Aorta (tissue), 5 donors: ENCODE measurements around the gene OR4S1. TPM values are rescaled to one million over a fixed set of nuclear protein-coding genes. Genes with fewer than 3 reads are reported as not detected.
"Not testable (repeated sequence)": the region's sequence is repeated elsewhere in the genome, so short reads cannot be mapped to it uniquely, and the experiment has no call there.

ENCODE experiments used
- ATAC-seq: fragments of 200-7000 bp; cut with Tn5 transposase; one replicate; pipeline ENCODE4 v1.9.1; 2022; ENCODE audit warnings: moderate library complexity; ENCODE audit not compliant: low FRiP score
- DNase-seq, 2 donors: peaks; one replicate each; pipeline ENCODE4 v3.0.0-alpha.2; 2020
- H3K27ac ChIP-seq, 2 donors: one replicate each; pipeline ENCODE4 v1.5.1; 2013; ENCODE audit warnings: low read length in 2 of 2, mild to moderate bottlenecking in 2 of 2, moderate library complexity in 2 of 2, control low read depth in 1 of 2, inconsistent platforms in 1 of 2, low read depth in 1 of 2
- H3K27me3 ChIP-seq, 2 donors: one replicate each; pipeline ENCODE4 v1.6.1; 2013; ENCODE audit warnings: control low read depth in 1 of 2, low read length in 1 of 2, mild to moderate bottlenecking in 1 of 2, moderate library complexity in 1 of 2; ENCODE audit not compliant: insufficient read depth in 2 of 2, control insufficient read depth in 1 of 2
- H3K36me3 ChIP-seq, 2 donors: one replicate each; pipeline ENCODE4 v1.6.1; 2013; ENCODE audit warnings: control low read depth in 1 of 2, low read length in 1 of 2, mild to moderate bottlenecking in 1 of 2; ENCODE audit not compliant: insufficient read depth in 2 of 2, control insufficient read depth in 1 of 2
- H3K4me1 ChIP-seq, 2 donors: one replicate each; pipeline ENCODE4 v1.6.1; 2013; ENCODE audit warnings: low read length in 2 of 2, control low read depth in 1 of 2, mild to moderate bottlenecking in 1 of 2, moderate library complexity in 1 of 2; ENCODE audit not compliant: insufficient read depth in 2 of 2, control insufficient read depth in 1 of 2
- H3K4me3 ChIP-seq, 2 donors: one replicate each; pipeline ENCODE4 v1.5.1; 2013; ENCODE audit warnings: low read length in 2 of 2, control low read depth in 1 of 2, mild to moderate bottlenecking in 1 of 2
- H3K9me3 ChIP-seq: one replicate; pipeline ENCODE4 v1.6.1; 2013; ENCODE audit warnings: mild to moderate bottlenecking, low read length; ENCODE audit not compliant: control insufficient read depth
- WGBS, 2 donors: extraction: QIAGEN DNeasy Blood & Tissue Kit; methylation state at CpG; one replicate each; pipeline ENCODE4 v1.1.7; 2013; 5-methylcytosine and 5-hydroxymethylcytosine counted together
- intact Hi-C, 2 donors: fragments of 100-400 bp; cut with DNase I; formaldehyde crosslinking; loops; one replicate each; pipeline versions ENCODE4 v1.14.2 to v1.15.0; 2022
- long read RNA-seq, 2 donors: library from polyadenylated mRNA; unstranded; transcript quantifications; one replicate each; pipeline ENCODE4 v2.0.0, GENCODE V29; 2020 to 2021
- polyA plus RNA-seq, 2 donors: library from polyadenylated mRNA; stranded (reverse); fragments of 200-250 nt; gene quantifications; one replicate each; pipeline ENCODE4 v1.2.3, GENCODE V29; 2013
- total RNA-seq, 2 donors: library from RNA; stranded (reverse); fragmentation: NEBNext Ultra II Directional; extraction: Animal tissue kit (Norgen Biotek cat#: 25700); gene quantifications; one replicate each; pipeline ENCODE4 v1.2.1, GENCODE V29; 2021
- donor health status: healthy with polysubstance abuse.
- donor health status: Bipolar disorder and iron deficiency.
- donor health status: DM: no; HTN: no; CAD: no.
- donor health status: DM: no; HTN: no; CAD: no.
- donor health status: DM: yes; HTN: yes; CAD: no.

The OR4S1 gene
- total RNA-seq (not detected), polyA plus RNA-seq (not detected)
- long read RNA-seq, donor 1, result 0 reads
- long read RNA-seq, donor 2, result 0 reads

- Histone ChIP-seq H3K27me3 (no peaks in the 10 kb centered on the region), H3K27ac (no peak within 1 kb of the TSS), H3K4me1 (peaks cover 0 to 2% of the 10 kb centered on the region in 2 donors), H3K4me3 (no peak within 1 kb of the TSS), H3K9me3 (no peaks in the 10 kb centered on the region), H3K36me3 (no peaks in the 10 kb centered on the region)
- intact Hi-C loops, result no loop called here
- ATAC-seq (no peak), DNase-seq (no peak)
- 45 to 50% methylated on average over 1 of the region's 1 CpG for WGBS, 2 donors
Measured at GRCh38 chr11:48305923-48306322, at the start of gene OR4S1. OR4S1 (plus strand) TSS chr11:48306223; CDS start chr11:48306223, 0 bp downstream.

GRCh38 chr11:48261600-48261999 lies 44.4 kb upstream of the OR4S1 start:
- intact Hi-C loops, result no loop called here
- H3K4me1 ChIP-seq, result no peaks in the 10 kb centered on the region
- DNase-seq (no peak), ATAC-seq (no peak)
- no peak overlapping the region for H3K4me3 ChIP-seq
- 70 to 77% methylated on average over 2 of the region's 2 CpGs for WGBS, 2 donors
- H3K9me3 ChIP-seq, result no peaks in the 10 kb centered on the region
- no peak overlapping the region for H3K27ac ChIP-seq
- H3K27me3 ChIP-seq, result no peaks in the 10 kb centered on the region
- no peaks in the 10 kb centered on the region for H3K36me3 ChIP-seq

- ATAC-seq (no peak), DNase-seq (no peak)
- Histone ChIP-seq H3K9me3 (no peaks in the 10 kb centered on the region), H3K36me3 (no peaks in the 10 kb centered on the region), H3K4me1 (no peaks in the 10 kb centered on the region), H3K27me3 (no peaks in the 10 kb centered on the region), H3K4me3 (no peak within 1 kb of the TSS), H3K27ac (no peak within 1 kb of the TSS)
- WGBS, 2 donors, result 25 to 29% methylated on average over 3 of the region's 3 CpGs
- intact Hi-C loops, result no loop called here
Measured at GRCh38 chr11:48263423-48263911, 42.6 kb upstream of the OR4S1 start, which contains the start of gene OR4X1. OR4X1 (plus strand) TSS chr11:48263861; CDS start chr11:48263861, 0 bp downstream.

GRCh38 chr11:48270621-48271020 lies 35.4 kb upstream of the OR4S1 start:
- H3K4me1 ChIP-seq, result no peaks in the 10 kb centered on the region
- H3K4me3 ChIP-seq, result no peak overlapping the region
- no peaks in the 10 kb centered on the region for H3K27me3 ChIP-seq
- ATAC-seq (no peak), DNase-seq (no peak)
- WGBS, 2 donors, result 67 to 69% methylated on average over 3 of the region's 3 CpGs
- no peaks in the 10 kb centered on the region for H3K36me3 ChIP-seq
- intact Hi-C loops, result no loop called here
- no peak overlapping the region for H3K27ac ChIP-seq
- no peaks in the 10 kb centered on the region for H3K9me3 ChIP-seq

- intact Hi-C loops, result no loop called here
- ATAC-seq (no peak), DNase-seq (no peak)
- no peaks in the 10 kb centered on the region for H3K9me3 ChIP-seq
- H3K27me3 ChIP-seq, result no peaks in the 10 kb centered on the region
- H3K4me1 ChIP-seq, result no peaks in the 10 kb centered on the region
- 14 to 39% methylated on average over 1 of the region's 1 CpG for WGBS, 2 donors
- H3K27ac ChIP-seq, result no peak overlapping the region
- no peak overlapping the region for H3K4me3 ChIP-seq
- H3K36me3 ChIP-seq, result no peaks in the 10 kb centered on the region
Measured at GRCh38 chr11:48272606-48273005, 33.4 kb upstream of the OR4S1 start.

GRCh38 chr11:48307760-48308386 lies 1.9 kb downstream of the OR4S1 start:
- DNase-seq (peak in 1 of 2 donors; percentile 49), ATAC-seq (no peak)
- Histone ChIP-seq H3K4me3 (no peak overlapping the region), H3K27ac (no peak overlapping the region), H3K4me1 (peaks cover 0 to 2% of the 10 kb centered on the region in 2 donors), H3K9me3 (no peaks in the 10 kb centered on the region), H3K36me3 (no peaks in the 10 kb centered on the region), H3K27me3 (no peaks in the 10 kb centered on the region)
- intact Hi-C loops, result no loop called here
- WGBS, 2 donors, result 23 to 25% methylated on average over 5 of the region's 5 CpGs

- H3K27me3 ChIP-seq, H3K36me3 ChIP-seq, intact Hi-C loops, H3K9me3 ChIP-seq, H3K4me1 ChIP-seq, DNase-seq, H3K27ac ChIP-seq, H3K4me3 ChIP-seq, ATAC-seq: not testable (repeated sequence)
- WGBS, 2 donors, result 51 to 66% methylated on average over 2 of the region's 2 CpGs
Measured at GRCh38 chr11:48313590-48313989, 7.6 kb downstream of the OR4S1 start.

- H3K27ac ChIP-seq, intact Hi-C loops, H3K9me3 ChIP-seq, DNase-seq, H3K4me1 ChIP-seq, H3K4me3 ChIP-seq, ATAC-seq, H3K27me3 ChIP-seq, H3K36me3 ChIP-seq: not testable (repeated sequence)
- WGBS, 2 donors, result 87 to 94% methylated on average over 2 of the region's 2 CpGs
Measured at GRCh38 chr11:48319813-48320212, 13.8 kb downstream of the OR4S1 start.

- H3K36me3 ChIP-seq, H3K4me1 ChIP-seq, H3K9me3 ChIP-seq, H3K4me3 ChIP-seq, intact Hi-C loops, DNase-seq, ATAC-seq, H3K27me3 ChIP-seq, H3K27ac ChIP-seq: not testable (repeated sequence)
Measured at GRCh38 chr11:48324620-48325019, 18.6 kb downstream of the OR4S1 start, which contains the start of gene OR4C3. OR4C3 (plus strand) TSS chr11:48324920; CDS start chr11:48325022, 102 bp downstream.
